H1 (cell line): ENCODE results near the gene FAM193A. TPM values are rescaled to one million over a fixed set of nuclear protein-coding genes. Genes with fewer than 3 reads are reported as not detected.

Experiments used
- CTCF ChIA-PET: fragments of 300-600 bp; sonication (Branson Sonifier 250); formaldehyde crosslinking; loops from one replicate; lab custom pipeline; 2021; ENCODE audit not compliant: partially characterized antibody; lab: Charles Lee
- POLR2A ChIA-PET: fragments of 300-600 bp; sonication (Branson Sonifier 250); formaldehyde crosslinking; loops from one replicate; lab custom pipeline; 2021; ENCODE audit warnings: inconsistent platforms; ENCODE audit not compliant: partially characterized antibody; lab: Charles Lee
- DNase-seq, 2 experiments: peaks; one replicate each; pipeline versions ENCODE4 v3.0.0 to v3.0.0-alpha.2; 2010 to 2022; ENCODE audit warnings: low spot score in 2 of 2, low read depth in 1 of 2, mixed read lengths in 1 of 2
- FAIRE-seq: peaks from 2 replicates; lab custom pipeline; 2011; peaks lifted over from hg19 to GRCh38; lab: Jason Lieb, UNC
- H2AFZ ChIP-seq: 2 replicates; pipeline ENCODE4 v1.8.1; 2012; ENCODE audit warnings: low read length, inconsistent platforms
- H2AK5ac ChIP-seq: 2 replicates; pipeline ENCODE4 v1.6.1; 2013; ENCODE audit warnings: low read depth, low read length
- H2BK120ac ChIP-seq: replicated peaks from 2 replicates; pipeline ENCODE3; 2013; ENCODE audit warnings: low read depth, low read length, inconsistent platforms
- H2BK12ac ChIP-seq: 2 replicates; pipeline ENCODE4 v1.6.1; 2013; ENCODE audit warnings: low read depth, low read length
- H2BK15ac ChIP-seq: 2 replicates; pipeline ENCODE4 v1.6.1; 2013; ENCODE audit warnings: low read length
- H2BK20ac ChIP-seq: 2 replicates; pipeline ENCODE4 v1.6.1; 2013; ENCODE audit warnings: low read length
- H2BK5ac ChIP-seq: 2 replicates; pipeline ENCODE4 v1.6.1; 2013; ENCODE audit warnings: low read depth, low read length
- H3K14ac ChIP-seq: 2 replicates; pipeline ENCODE4 v1.6.1; 2013; ENCODE audit warnings: inconsistent platforms; ENCODE audit not compliant: insufficient read length
- H3K18ac ChIP-seq: 2 replicates; pipeline ENCODE4 v1.6.1; 2013; ENCODE audit warnings: low read length; ENCODE audit errors: extremely low read depth
- H3K23ac ChIP-seq: 2 replicates; pipeline ENCODE4 v1.6.1; 2013; ENCODE audit warnings: inconsistent platforms; ENCODE audit not compliant: insufficient read length
- H3K23me2 ChIP-seq: 2 replicates; pipeline ENCODE4 v1.6.1; 2013; ENCODE audit warnings: low read depth, low read length
- H3K27ac ChIP-seq: 2 replicates; pipeline ENCODE4 v1.6.1; 2011; ENCODE audit warnings: low read depth, low read length, inconsistent platforms
- H3K27me3 ChIP-seq, 4 experiments: replicated peaks in 1 of 4; 1 replicate in 1 of 4; 2 replicates in 3 of 4; pipeline versions ENCODE4 v1.6.1 to v1.8.1; 2011 to 2013; ENCODE audit warnings: low read length in 3 of 4, mild to moderate bottlenecking in 3 of 4, inconsistent platforms in 2 of 4, mixed read lengths in 2 of 4, moderate library complexity in 1 of 4; ENCODE audit not compliant: control insufficient read depth in 3 of 4, insufficient read depth in 3 of 4; ENCODE audit errors: extremely low read depth in 1 of 4
- H3K36me3 ChIP-seq, 4 experiments: 2 replicates each; pipeline versions ENCODE4 v1.6.1 to v1.8.1; 2011 to 2013; ENCODE audit warnings: mild to moderate bottlenecking in 4 of 4, low read length in 3 of 4, moderate library complexity in 2 of 4, control low read depth in 1 of 4, inconsistent platforms in 1 of 4; ENCODE audit not compliant: insufficient read depth in 4 of 4, control insufficient read depth in 2 of 4
- H3K4ac ChIP-seq: replicated peaks from 2 replicates; pipeline ENCODE3; 2013; ENCODE audit warnings: low read length, low read depth, mixed read lengths, inconsistent platforms; ENCODE audit not compliant: insufficient read length
- H3K4me1 ChIP-seq, 4 experiments: replicated peaks in 1 of 4; 1 replicate in 1 of 4; 2 replicates in 3 of 4; pipeline versions ENCODE4 v1.6.1 to v1.8.1; 2011 to 2013; ENCODE audit warnings: low read length in 3 of 4, inconsistent platforms in 2 of 4, mixed read lengths in 1 of 4; ENCODE audit not compliant: insufficient read depth in 4 of 4, control insufficient read depth in 3 of 4
- H3K4me2 ChIP-seq, 2 experiments: 2 replicates each; pipeline versions ENCODE4 v1.6.1 to v1.8.1; 2011 to 2013; ENCODE audit warnings: low read depth in 2 of 2, low read length in 2 of 2, control low read depth in 1 of 2, inconsistent platforms in 1 of 2, mild to moderate bottlenecking in 1 of 2; ENCODE audit not compliant: insufficient read depth in 1 of 2
- H3K4me3 ChIP-seq, 4 experiments: fragments of 200-600, 300-600 bp in 1 of 4; sonication (generic), shearing (Covaris generic), sonication (Bioruptor Twin) in 1 of 4; 2 replicates each; pipeline versions ENCODE4 v1.5.1 to v1.8.1; 2011 to 2016; ENCODE audit warnings: low read length in 4 of 4, low read depth in 3 of 4, control low read depth in 2 of 4, inconsistent platforms in 2 of 4, mild to moderate bottlenecking in 2 of 4, mixed read lengths in 1 of 4, moderate library complexity in 1 of 4; ENCODE audit not compliant: insufficient read depth in 2 of 4; ENCODE audit errors: extremely low read depth in 1 of 4
- H3K56ac ChIP-seq: replicated peaks from 2 replicates; pipeline ENCODE3; 2013; ENCODE audit warnings: low read depth, mild to moderate bottlenecking, mixed read lengths, low read length, inconsistent platforms; ENCODE audit not compliant: insufficient read length
- H3K79me1 ChIP-seq: 2 replicates; pipeline ENCODE4 v1.6.1; 2013; ENCODE audit warnings: low read depth, low read length, control low read depth
- H3K79me2 ChIP-seq, 2 experiments: 2 replicates each; pipeline versions ENCODE4 v1.6.1 to v1.8.1; 2012 to 2013; ENCODE audit warnings: low read length in 2 of 2, mild to moderate bottlenecking in 2 of 2, inconsistent platforms in 1 of 2; ENCODE audit not compliant: insufficient read depth in 2 of 2, control insufficient read depth in 1 of 2
- H3K9ac ChIP-seq, 4 experiments: replicated peaks in 1 of 4; 1 replicate in 1 of 4; 2 replicates in 3 of 4; pipeline versions ENCODE4 v1.6.1 to v1.8.1; 2011 to 2013; ENCODE audit warnings: low read depth in 3 of 4, low read length in 3 of 4, control low read depth in 2 of 4, mild to moderate bottlenecking in 2 of 4, moderate library complexity in 2 of 4, inconsistent platforms in 1 of 4; ENCODE audit errors: extremely low read depth in 1 of 4
- H3K9me3 ChIP-seq, 2 experiments: 2 replicates each; pipeline versions ENCODE4 v1.6.1 to v1.8.1; 2012 to 2013; ENCODE audit warnings: mild to moderate bottlenecking in 2 of 2, moderate library complexity in 2 of 2, control low read depth in 1 of 2, inconsistent platforms in 1 of 2, low read depth in 1 of 2, low read length in 1 of 2, mixed read lengths in 1 of 2; ENCODE audit not compliant: insufficient read depth in 2 of 2
- H4K20me1 ChIP-seq, 2 experiments: replicated peaks in 1 of 2; 2 replicates each; pipeline versions ENCODE3 to v1.8.1; 2011 to 2013; ENCODE audit warnings: inconsistent platforms in 2 of 2, low read length in 2 of 2, mild to moderate bottlenecking in 1 of 2; ENCODE audit not compliant: insufficient read depth in 2 of 2, control insufficient read depth in 1 of 2
- H4K5ac ChIP-seq: 2 replicates; pipeline ENCODE4 v1.6.1; 2013; ENCODE audit warnings: low read length, low read depth, mixed read lengths, inconsistent platforms; ENCODE audit not compliant: insufficient read length
- H4K8ac ChIP-seq: 2 replicates; pipeline ENCODE4 v1.8.0; 2013; ENCODE audit warnings: mild to moderate bottlenecking, moderate library complexity, low read length, inconsistent platforms; ENCODE audit not compliant: insufficient read depth; ENCODE audit errors: extremely low read depth
- H4K91ac ChIP-seq: replicated peaks from 2 replicates; pipeline ENCODE3; 2013; ENCODE audit warnings: low read length, mixed read lengths, inconsistent platforms; ENCODE audit not compliant: insufficient read length
- ATF2 ChIP-seq: IDR thresholded peaks from 2 replicates; pipeline ENCODE4 v1.6.1; 2012; ENCODE audit warnings: low read length, inconsistent platforms
- CHD2 ChIP-seq: IDR thresholded peaks from 2 replicates; pipeline ENCODE4 v1.6.1; 2012; ENCODE audit warnings: low read length, improper control_type of control experiment
- CTCF ChIP-seq, 3 experiments: IDR thresholded peaks; 1 replicate in 2 of 3; 2 replicates in 1 of 3; pipeline versions ENCODE4 v1.5.1 to v1.6.1; 2011; ENCODE audit warnings: low read length in 3 of 3, mild to moderate bottlenecking in 3 of 3, inconsistent platforms in 2 of 3, low read depth in 1 of 3, moderate library complexity in 1 of 3; ENCODE audit not compliant: insufficient read depth in 1 of 3; ENCODE audit errors: control extremely low read depth in 1 of 3
- E2F6 ChIP-seq: IDR thresholded peaks from 2 replicates; pipeline ENCODE4 v1.6.1; 2012; ENCODE audit warnings: inconsistent platforms
- JUN ChIP-seq: IDR thresholded peaks from 2 replicates; pipeline ENCODE4 v1.6.1; 2011; ENCODE audit warnings: low read depth, mild to moderate bottlenecking, improper control_type of control experiment, low read length
- JUND ChIP-seq: IDR thresholded peaks from 2 replicates; pipeline ENCODE4 v1.6.1; 2011; ENCODE audit warnings: mild to moderate bottlenecking, improper control_type of control experiment, low read length
- KDM1A ChIP-seq: fragments of 200-600, 300-600 bp; sonication (generic); IDR thresholded peaks from 2 replicates; pipeline ENCODE4 v1.7.1; 2016; ENCODE audit warnings: mild to moderate bottlenecking, low read length, borderline replicate concordance
- POLR2AphosphoS5 ChIP-seq: IDR thresholded peaks from 2 replicates; pipeline ENCODE4 v1.6.1; 2011; ENCODE audit warnings: low read depth, low read length
- POU5F1 ChIP-seq: IDR thresholded peaks from 2 replicates; pipeline ENCODE4 v1.6.1; 2011; ENCODE audit warnings: low read depth, mild to moderate bottlenecking, low read length, moderate library complexity
- WGBS, 2 experiments: shearing (Covaris generic) in 1 of 2; methylation state at CpG; one replicate each; pipeline versions ENCODE4 v1.1.6 to v1.1.7; 2013 to 2015; ENCODE audit warnings: low lambda C conversion rate in 2 of 2, mixed read lengths in 2 of 2, inconsistent platforms in 1 of 2, low coverage in 1 of 2, missing lambda C conversion rate in 1 of 2; ENCODE audit not compliant: insufficient replicate concordance in 2 of 2, insufficient coverage in 1 of 2, insufficient read length in 1 of 2; ENCODE audit errors: extremely low coverage in 1 of 2, missing lambda C conversion rate in 1 of 2; 5-methylcytosine and 5-hydroxymethylcytosine counted together
- polyA plus RNA-seq, 7 experiments: library from polyadenylated mRNA; depleted of rRNA in 3 of 7; stranded (reverse) in 5 of 7; unstranded in 2 of 7; fragments of >200 nt in 5 of 7; fragments of 200-250 nt in 2 of 7; gene quantifications; 1 replicate in 5 of 7; 2 replicates in 1 of 7; 4 replicates in 1 of 7; pipeline versions ENCODE4 v1.2.1 to v1.2.3, GENCODE V29; 2011 to 2013; ENCODE audit warnings: missing spikeins in 2 of 7, mixed read lengths in 2 of 7
- total RNA-seq: library from RNA; stranded (reverse); fragmentation: NEBNext Ultra II Directional; extraction: Animal tissue kit (Norgen Biotek cat#: 25700); gene quantifications from 2 replicates; pipeline ENCODE4 v1.2.1, GENCODE V29; 2021

The FAM193A gene
- total and polyA plus RNA-seq, 2 of the 8 experiments (the other 6 are each of a cell fraction or from before 2014, with no cell fraction given): 8.7 to 26.2 TPM

- Histone ChIP-seq H2BK15ac (no peak overlapping the region), H2AK5ac (no peak overlapping the region), H3K23me2 (no peaks in the 10 kb centered on the region), H3K79me2 (no peaks in the 10 kb centered on the region), H3K4me3 (no peak overlapping the region), H4K8ac (no peak overlapping the region), H4K5ac (no peak overlapping the region), H2AFZ (no peak overlapping the region), H2BK5ac (no peak overlapping the region), H4K91ac (no peak overlapping the region), H3K36me3 (peaks cover 29 to 66% (median 47%) of the 10 kb centered on the region in 4 experiments; a peak in 7 of 8 replicates), H3K9ac (no peak overlapping the region), H3K4ac (no peak overlapping the region), H3K4me1 (no peaks in the 10 kb centered on the region), H3K18ac (no peak overlapping the region), H3K23ac (no peak overlapping the region), H3K27me3 (no peaks in the 10 kb centered on the region), H3K56ac (no peak overlapping the region), H3K9me3 (no peaks in the 10 kb centered on the region), H3K79me1 (no peaks in the 10 kb centered on the region; the same call in 1 of the 2 replicates), H2BK120ac (no peak overlapping the region), H4K20me1 (peaks cover 3 to 19% of the 10 kb centered on the region in 2 experiments), H2BK20ac (no peak overlapping the region), H2BK12ac (no peak overlapping the region), H3K14ac (no peak overlapping the region), H3K27ac (no peak overlapping the region), H3K4me2 (no peak overlapping the region)
- no peak for DNase-seq
- FAIRE-seq: no peak
- ChIA-PET POLR2A (no interaction called here), CTCF (interaction anchor here (1.2 kb wide), 1 partner anchor 25 kb away, joined by 3 read pairs; no protein-coding TSS in a partner anchor)
- whole genome bisulfite sequencing, 2 experiments: 94% methylated on average over 1 of the region's 1 CpG; no CpG with 5 or more reads in 1 of the 2 experiments
- no peak for TF ChIP-seq POU5F1
- no peak for TF ChIP-seq JUN
- no peak for TF ChIP-seq CHD2
- no peak for TF ChIP-seq KDM1A
- no peak for TF ChIP-seq E2F6
- TF ChIP-seq CTCF (IDR thresholded peaks at IDR 0.05; ENCODE audit: control extremely low read depth in 1 of 3, insufficient read depth in 1 of 3, low read depth in 1 of 3, low read length in 3 of 3): no peak
- no peak for TF ChIP-seq POLR2AphosphoS5
- no peak for TF ChIP-seq ATF2
- TF ChIP-seq JUND: no peak
These were observed 162.1 kb downstream of the FAM193A start for GRCh38 chr4:2698504-2698903.
